Activated CD4-positive, CD25-positive, alpha-beta regulatory T cell treated with anti-CD3 and anti-CD28 coated beads, Interleukin-2, amount 50 U/mL, for 24 hours (primary cell): ENCODE measurements around the gene UVSSA.
A peak's percentile ranks its signal among the peaks of the same experiment; 100 is the strongest.
"Not testable (repeated sequence)": the region's sequence is repeated elsewhere in the genome, so short reads cannot be mapped to it uniquely, and the experiment has no call there.

Source experiments
- ATAC-seq, 2 donors: fragments of 150-1000 bp; cut with Tn5 transposase; one replicate each; pipeline ENCODE4 v1.10.0; 2021; ENCODE audit warnings: mild to moderate bottlenecking in 1 of 2, moderate library complexity in 1 of 2

UVSSA gene

GRCh38 chr4:1316537-1317168 is 30.4 kb upstream of the UVSSA start:
- ATAC-seq: no peak

GRCh38 chr4:1317177-1318045 is 29.6 kb upstream of the UVSSA start:
- ATAC-seq: no peak

- no peak for ATAC-seq
Observed at GRCh38 chr4:1318046-1318375, 29.0 kb upstream of the UVSSA start.

GRCh38 chr4:1318488-1319213 is 28.4 kb upstream of the UVSSA start:
- ATAC-seq: no peak

GRCh38 chr4:1321486-1321885 is 25.5 kb upstream of the UVSSA start:
- no peak for ATAC-seq

GRCh38 chr4:1321946-1322650 is 24.9 kb upstream of the UVSSA start:
- ATAC-seq: no peak

GRCh38 chr4:1323280-1323634 is 23.8 kb upstream of the UVSSA start:
- no peak for ATAC-seq

GRCh38 chr4:1323635-1324442 is 23.2 kb upstream of the UVSSA start:
- ATAC-seq: no peak

- ATAC-seq: not testable (repeated sequence)
Observed at GRCh38 chr4:1324443-1325175, 22.4 kb upstream of the UVSSA start.

- no peak for ATAC-seq
Observed at GRCh38 chr4:1325176-1325480, 21.9 kb upstream of the UVSSA start.

GRCh38 chr4:1325681-1326635 is 21.1 kb upstream of the UVSSA start:
- ATAC-seq: no peak

GRCh38 chr4:1326751-1327525 is 20.1 kb upstream of the UVSSA start:
- ATAC-seq: no peak

- ATAC-seq: no peak
Observed at GRCh38 chr4:1327526-1328266, 19.3 kb upstream of the UVSSA start.

- ATAC-seq: no peak
Observed at GRCh38 chr4:1328267-1329155, 18.5 kb upstream of the UVSSA start.

- no peak for ATAC-seq
Observed at GRCh38 chr4:1329408-1330371, 17.3 kb upstream of the UVSSA start.

GRCh38 chr4:1330761-1331590 is 16.0 kb upstream of the UVSSA start:
- ATAC-seq: peak; percentile 84 to 92
